Astrocyte of the spinal cord (primary cell): ENCODE results near the gene PANK4.

Source experiments
- DNase-seq: peaks from one replicate; pipeline ENCODE4 v3.0.0; 2011; ENCODE audit warnings: low read depth, low spot score
- H3K4me3 ChIP-seq: 2 replicates; pipeline ENCODE4 v1.5.1; 2011; ENCODE audit warnings: low read depth, mild to moderate bottlenecking, low read length, moderate library complexity
- in situ Hi-C: cut with HindIII; loops from 2 replicates; pipeline ENCODE4 v1.10.0; 2017; ENCODE audit warnings: low sequenced_read_pairs
- TF ChIP-seq, protein P1 (sequence below): IDR thresholded peaks from 2 replicates; pipeline ENCODE4 v1.5.1; 2012; ENCODE audit warnings: low read depth, mild to moderate bottlenecking, low read length, inconsistent platforms

The PANK4 gene

DNA sequence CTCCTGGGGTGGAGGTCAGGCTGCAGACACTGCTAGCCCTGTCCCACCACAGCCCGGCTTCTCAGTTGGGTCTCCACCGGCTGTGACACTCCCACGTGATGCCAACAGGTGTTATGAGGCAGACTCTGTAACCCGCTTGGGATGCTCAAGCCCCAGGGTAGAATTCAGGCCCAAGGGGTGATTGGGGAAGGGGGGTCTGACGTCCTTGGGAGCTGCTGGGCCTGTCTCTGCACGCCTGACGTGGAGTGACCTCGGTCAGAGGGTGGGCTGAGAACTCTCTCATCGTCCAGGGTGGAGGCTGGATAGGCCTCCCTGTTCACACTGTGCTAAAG, 11.4 kb upstream of the PANK4 start:
- no peak overlapping the region for H3K4me3 ChIP-seq
- TF ChIP-seq, protein P1, sequence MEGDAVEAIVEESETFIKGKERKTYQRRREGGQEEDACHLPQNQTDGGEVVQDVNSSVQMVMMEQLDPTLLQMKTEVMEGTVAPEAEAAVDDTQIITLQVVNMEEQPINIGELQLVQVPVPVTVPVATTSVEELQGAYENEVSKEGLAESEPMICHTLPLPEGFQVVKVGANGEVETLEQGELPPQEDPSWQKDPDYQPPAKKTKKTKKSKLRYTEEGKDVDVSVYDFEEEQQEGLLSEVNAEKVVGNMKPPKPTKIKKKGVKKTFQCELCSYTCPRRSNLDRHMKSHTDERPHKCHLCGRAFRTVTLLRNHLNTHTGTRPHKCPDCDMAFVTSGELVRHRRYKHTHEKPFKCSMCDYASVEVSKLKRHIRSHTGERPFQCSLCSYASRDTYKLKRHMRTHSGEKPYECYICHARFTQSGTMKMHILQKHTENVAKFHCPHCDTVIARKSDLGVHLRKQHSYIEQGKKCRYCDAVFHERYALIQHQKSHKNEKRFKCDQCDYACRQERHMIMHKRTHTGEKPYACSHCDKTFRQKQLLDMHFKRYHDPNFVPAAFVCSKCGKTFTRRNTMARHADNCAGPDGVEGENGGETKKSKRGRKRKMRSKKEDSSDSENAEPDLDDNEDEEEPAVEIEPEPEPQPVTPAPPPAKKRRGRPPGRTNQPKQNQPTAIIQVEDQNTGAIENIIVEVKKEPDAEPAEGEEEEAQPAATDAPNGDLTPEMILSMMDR, result no peak
- in situ Hi-C loops, result no loop called here
- no peak for DNase-seq

DNA sequence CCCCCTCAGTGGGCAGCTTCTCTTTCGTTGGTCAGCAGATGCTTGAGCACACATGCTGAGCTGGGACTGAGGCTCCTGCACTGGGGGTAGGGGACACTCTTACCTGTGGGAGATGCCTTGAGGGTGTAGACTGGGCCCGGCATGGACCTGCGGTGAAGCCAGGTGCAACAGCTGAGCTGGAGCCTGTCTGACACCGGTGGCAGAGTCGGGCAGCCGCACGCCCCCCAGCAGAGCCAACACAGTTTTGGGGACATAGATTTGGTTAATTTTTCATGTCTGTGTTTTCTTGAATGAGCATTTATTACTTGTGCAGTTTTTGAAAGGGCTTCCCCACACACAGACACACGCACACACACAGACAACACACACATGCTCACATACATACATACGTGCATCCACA, 9.6 kb upstream of the PANK4 start:
- TF ChIP-seq, protein P1, result no peak
- in situ Hi-C loops, result no loop called here
- no peak overlapping the region for H3K4me3 ChIP-seq
- DNase-seq, result no peak

DNA sequence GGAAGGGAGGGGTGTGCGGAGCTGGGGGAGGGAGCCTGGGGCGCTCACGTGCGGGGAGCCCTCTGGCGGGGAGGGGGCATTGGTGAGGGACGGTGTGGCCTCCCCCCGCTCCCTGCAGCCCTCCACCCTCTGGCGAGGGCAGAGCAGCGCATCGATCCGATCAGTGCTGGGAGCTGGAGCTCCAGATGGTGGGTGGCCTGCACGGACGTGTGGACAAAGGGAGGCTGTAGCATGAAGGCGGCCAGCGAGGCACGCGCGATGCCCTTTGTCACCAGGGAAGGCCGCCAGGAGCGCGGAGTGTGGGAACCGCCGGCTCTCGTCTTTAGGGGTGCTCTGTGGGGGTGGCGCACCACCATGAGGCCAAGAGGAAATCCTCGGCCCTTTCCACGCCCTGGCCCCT, 9.1 kb upstream of the PANK4 start:
- no peak for DNase-seq
- TF ChIP-seq, protein P1, result no peak
- no peak overlapping the region for H3K4me3 ChIP-seq
- in situ Hi-C loops, result no loop called here

DNA sequence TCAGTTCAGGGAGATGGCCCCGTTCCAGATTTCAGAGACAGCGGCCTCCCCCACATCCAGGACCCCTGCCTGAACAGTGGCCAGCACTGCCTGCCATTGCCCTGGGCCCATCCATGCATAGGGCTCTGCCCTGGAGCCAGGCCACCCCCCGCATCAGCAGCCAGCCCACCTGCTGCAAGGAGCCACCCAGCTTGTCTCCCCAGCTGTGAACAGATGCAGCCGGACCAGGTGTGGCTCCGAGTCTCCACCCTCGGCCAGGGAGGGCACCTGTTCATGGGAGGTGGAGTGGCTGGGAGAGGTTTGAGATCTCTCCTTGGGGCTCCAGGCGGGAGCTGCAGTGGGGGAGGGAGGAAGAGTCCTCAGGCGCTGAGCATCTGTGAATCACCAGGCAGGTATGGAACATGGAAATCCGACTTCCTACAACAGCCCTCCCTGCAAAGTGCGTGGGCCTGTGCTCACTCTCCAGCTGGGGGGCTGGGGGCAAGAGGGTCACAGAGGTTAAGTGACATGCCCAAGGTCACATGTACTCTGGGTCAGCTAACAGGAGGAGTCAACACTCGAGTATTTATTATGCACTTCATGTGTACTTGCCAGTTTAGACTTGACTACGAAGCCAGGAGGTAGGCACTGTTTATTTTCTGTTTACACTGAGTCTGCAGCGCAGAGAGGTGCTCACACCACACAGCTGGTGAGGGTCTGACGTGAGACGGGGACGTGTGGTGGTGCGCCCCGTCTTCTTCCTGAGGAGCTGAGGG, 8.5 kb upstream of the PANK4 start:
- H3K4me3 ChIP-seq, result no peak overlapping the region
- TF ChIP-seq, protein P1, result no peak
- in situ Hi-C loops, result no loop called here
- DNase-seq, result peak; percentile 50

DNA sequence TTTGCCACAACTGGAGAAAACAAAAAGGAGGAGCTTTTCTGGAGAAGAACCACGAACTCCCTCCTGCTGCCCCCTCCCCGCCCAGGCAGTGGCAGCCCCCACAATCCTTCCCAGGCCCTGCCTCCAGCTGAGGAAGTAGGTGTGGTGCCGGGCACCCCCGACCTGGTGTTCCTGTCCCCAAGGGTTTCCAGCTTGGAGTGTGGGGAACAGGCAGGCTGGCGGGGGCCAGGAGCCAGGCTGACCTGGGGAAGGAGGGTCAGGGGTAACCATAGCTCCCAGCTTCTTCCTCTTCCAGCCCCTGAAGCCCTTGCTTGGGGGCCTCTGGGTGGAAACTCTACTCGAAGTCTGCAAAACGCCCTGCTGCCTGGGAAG, 7.9 kb upstream of the PANK4 start:
- no peak overlapping the region for H3K4me3 ChIP-seq
- in situ Hi-C loops, result no loop called here
- no peak for DNase-seq
- TF ChIP-seq, protein P1, result no peak

DNA sequence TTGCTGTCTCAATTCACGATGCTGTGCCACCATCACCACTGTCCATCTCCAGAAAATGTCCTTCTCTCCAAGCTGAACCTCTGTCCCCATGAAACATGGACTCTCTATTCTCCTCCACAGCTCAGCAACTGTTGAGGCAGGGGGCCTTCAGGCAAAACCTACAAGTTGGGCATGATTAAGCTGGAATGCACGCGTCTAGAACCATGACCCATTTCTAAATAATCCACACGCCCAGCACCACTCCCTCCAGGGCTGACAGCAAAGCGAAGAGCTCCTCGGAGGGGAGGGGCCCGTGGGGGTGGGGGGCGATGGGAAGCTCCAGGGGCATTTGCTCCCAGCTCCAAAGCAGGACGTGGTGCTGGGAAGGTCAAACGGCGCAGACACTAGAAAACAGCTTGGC, 7.0 kb upstream of the PANK4 start:
- H3K4me3 ChIP-seq, result no peak overlapping the region
- TF ChIP-seq, protein P1, result no peak
- no peak for DNase-seq

More for the DNA sequence above, 7.0 kb upstream of the PANK4 start:
- in situ Hi-C loops, result no loop called here
